Panc1 (cell line): ENCODE measurements around the gene GLE1. TPM values are rescaled to one million over a fixed set of nuclear protein-coding genes. Genes with fewer than 3 reads are reported as not detected.

Source experiments
- ATAC-seq: fragments of 200-7000 bp; cut with Tn5 transposase; 2 replicates; pipeline ENCODE4 v1.9.1; 2020; ENCODE audit warnings: mild to moderate bottlenecking, moderate library complexity
- BruUV-seq: library from RNA; stranded (reverse); fragments of 400-500 nt; replicated peaks from 2 replicates; lab custom pipeline; 2021; lab: Mats Ljungman, UMichigan
- CTCF ChIA-PET: fragments of 300-600 bp; sonication (Branson Sonifier 250); formaldehyde crosslinking; loops from one replicate; lab custom pipeline; 2022; ENCODE audit warnings: antibody characterized with exemption; lab: Charles Lee
- POLR2A ChIA-PET: fragments of 300-600 bp; sonication (Branson Sonifier 250); formaldehyde crosslinking; loops from one replicate; lab custom pipeline; 2022; ENCODE audit warnings: antibody characterized with exemption; lab: Charles Lee
- DNase-seq: peaks from one replicate; pipeline ENCODE4 v3.0.0-alpha.2; 2010; ENCODE audit warnings: low read depth, low spot score
- H3K27ac ChIP-seq: 2 replicates; pipeline ENCODE4 v1.5.1; 2011; ENCODE audit warnings: mild to moderate bottlenecking, low read length, inconsistent platforms
- H3K27me3 ChIP-seq: fragments of 200-500 bp; sonication (Bioruptor generic); 2 replicates; pipeline ENCODE4 v1.6.0; 2014; ENCODE audit warnings: low read length, inconsistent platforms; ENCODE audit not compliant: control insufficient read depth, insufficient read depth
- H3K36me3 ChIP-seq: fragments of 200-500 bp; sonication (Bioruptor generic); 2 replicates; pipeline ENCODE4 v1.5.1; 2014; ENCODE audit warnings: inconsistent platforms, mild to moderate bottlenecking, low read length, moderate library complexity; ENCODE audit not compliant: control insufficient read depth, insufficient read depth
- H3K4me1 ChIP-seq: 2 replicates; pipeline ENCODE4 v1.5.1; 2011; ENCODE audit warnings: inconsistent platforms, mild to moderate bottlenecking, low read length, moderate library complexity; ENCODE audit not compliant: control insufficient read depth, insufficient read depth
- H3K4me3 ChIP-seq, 2 experiments: 2 replicates each; pipeline ENCODE4 v1.5.1; 2011 to 2012; ENCODE audit warnings: low read depth in 2 of 2, low read length in 2 of 2, mild to moderate bottlenecking in 2 of 2, inconsistent platforms in 1 of 2, moderate library complexity in 1 of 2
- H3K9me3 ChIP-seq: fragments of 200-500 bp; sonication (Bioruptor generic); 2 replicates; pipeline ENCODE4 v1.5.1; 2014; ENCODE audit warnings: low read depth, mild to moderate bottlenecking, inconsistent platforms, low read length, moderate library complexity; ENCODE audit not compliant: control insufficient read depth, insufficient read depth
- POLR2AphosphoS5 ChIP-seq: IDR thresholded peaks from 2 replicates; pipeline ENCODE4 v1.6.1; 2012; ENCODE audit warnings: mild to moderate bottlenecking, low read depth, low read length, moderate library complexity
- SIN3A ChIP-seq: IDR thresholded peaks from 2 replicates; pipeline ENCODE4 v1.6.1; 2012; ENCODE audit warnings: low read depth, mild to moderate bottlenecking, low read length, moderate library complexity, borderline replicate concordance; ENCODE audit not compliant: insufficient read depth
- TCF7L2 ChIP-seq: IDR thresholded peaks from 2 replicates; pipeline ENCODE4 v1.6.1; 2011; ENCODE audit warnings: mild to moderate bottlenecking, low read depth, low read length, inconsistent platforms
- in situ Hi-C: cut with HindIII; loops from 2 replicates; pipeline ENCODE4 v1.10.0; 2016; ENCODE audit warnings: low sequenced_read_pairs, low pct_unique_long_range_greater_than_20kb
- intact Hi-C: fragments of 100-400 bp; cut with micrococcal nuclease; formaldehyde crosslinking; loops from one replicate; pipeline ENCODE4 v1.10.0; 2022; ENCODE audit not compliant: unreplicated experiment
- total RNA-seq: library from RNA; stranded (reverse); gene quantifications from one replicate; pipeline ENCODE4 v1.2.1, GENCODE V29; 2021; ENCODE audit not compliant: unreplicated experiment
- TF ChIP-seq, protein P1 (sequence below): fragments of 450-650 bp; IDR thresholded peaks from 2 replicates; pipeline ENCODE4 v1.5.1; 2017; ENCODE audit warnings: mild to moderate bottlenecking
- TF ChIP-seq, protein P2 (sequence below), 2 experiments: IDR thresholded peaks; 2 replicates each; pipeline ENCODE4 v1.6.1; 2011 to 2012; ENCODE audit warnings: low read depth in 2 of 2, control low read depth in 1 of 2, low read length in 1 of 2, mild to moderate bottlenecking in 1 of 2, moderate library complexity in 1 of 2; ENCODE audit not compliant: insufficient read depth in 1 of 2

GLE1 gene
- total RNA-seq, 1 experiment from 2014 or later = 25.9 TPM

DNA sequence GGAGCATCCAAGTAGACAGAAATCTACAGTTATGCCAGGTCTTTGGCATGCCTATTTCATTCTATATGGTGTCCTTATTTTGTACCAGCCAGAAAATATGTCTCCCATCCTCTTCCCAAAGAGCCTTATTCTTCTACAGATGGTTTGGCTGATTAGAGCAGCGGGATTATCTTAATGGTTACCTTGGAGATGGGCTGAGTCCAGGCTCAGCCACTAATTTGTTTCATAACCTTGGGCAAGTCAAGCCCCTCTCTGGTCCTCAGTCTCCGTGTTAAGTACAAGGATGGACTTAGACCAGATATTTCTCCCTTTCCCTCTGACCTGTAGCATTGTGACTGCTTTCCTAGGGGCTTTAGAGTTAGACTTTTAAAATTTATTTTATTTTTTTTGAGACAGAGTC lies 11.1 kb upstream of the GLE1 start:
- no peaks in the 10 kb centered on the region for H3K4me1 ChIP-seq
- ATAC-seq = no peak
- BruUV-seq = no TSS peak
- no peaks in the 10 kb centered on the region for H3K9me3 ChIP-seq
- H3K36me3 ChIP-seq = peaks cover 2% of the 10 kb centered on the region
- in situ Hi-C loops (no loop called here), intact Hi-C loops (no loop called here)
- ChIA-PET POLR2A (no interaction called here), CTCF (no interaction called here)
- no peaks in the 10 kb centered on the region for H3K27me3 ChIP-seq
- no peak overlapping the region for H3K4me3 ChIP-seq
- H3K27ac ChIP-seq = no peak overlapping the region
- TF ChIP-seq POLR2AphosphoS5 (no peak), SIN3A (no peak), TCF7L2 (no peak)
- TF ChIP-seq, protein P1, sequence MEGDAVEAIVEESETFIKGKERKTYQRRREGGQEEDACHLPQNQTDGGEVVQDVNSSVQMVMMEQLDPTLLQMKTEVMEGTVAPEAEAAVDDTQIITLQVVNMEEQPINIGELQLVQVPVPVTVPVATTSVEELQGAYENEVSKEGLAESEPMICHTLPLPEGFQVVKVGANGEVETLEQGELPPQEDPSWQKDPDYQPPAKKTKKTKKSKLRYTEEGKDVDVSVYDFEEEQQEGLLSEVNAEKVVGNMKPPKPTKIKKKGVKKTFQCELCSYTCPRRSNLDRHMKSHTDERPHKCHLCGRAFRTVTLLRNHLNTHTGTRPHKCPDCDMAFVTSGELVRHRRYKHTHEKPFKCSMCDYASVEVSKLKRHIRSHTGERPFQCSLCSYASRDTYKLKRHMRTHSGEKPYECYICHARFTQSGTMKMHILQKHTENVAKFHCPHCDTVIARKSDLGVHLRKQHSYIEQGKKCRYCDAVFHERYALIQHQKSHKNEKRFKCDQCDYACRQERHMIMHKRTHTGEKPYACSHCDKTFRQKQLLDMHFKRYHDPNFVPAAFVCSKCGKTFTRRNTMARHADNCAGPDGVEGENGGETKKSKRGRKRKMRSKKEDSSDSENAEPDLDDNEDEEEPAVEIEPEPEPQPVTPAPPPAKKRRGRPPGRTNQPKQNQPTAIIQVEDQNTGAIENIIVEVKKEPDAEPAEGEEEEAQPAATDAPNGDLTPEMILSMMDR = no peak
- DNase-seq = no peak

DNA sequence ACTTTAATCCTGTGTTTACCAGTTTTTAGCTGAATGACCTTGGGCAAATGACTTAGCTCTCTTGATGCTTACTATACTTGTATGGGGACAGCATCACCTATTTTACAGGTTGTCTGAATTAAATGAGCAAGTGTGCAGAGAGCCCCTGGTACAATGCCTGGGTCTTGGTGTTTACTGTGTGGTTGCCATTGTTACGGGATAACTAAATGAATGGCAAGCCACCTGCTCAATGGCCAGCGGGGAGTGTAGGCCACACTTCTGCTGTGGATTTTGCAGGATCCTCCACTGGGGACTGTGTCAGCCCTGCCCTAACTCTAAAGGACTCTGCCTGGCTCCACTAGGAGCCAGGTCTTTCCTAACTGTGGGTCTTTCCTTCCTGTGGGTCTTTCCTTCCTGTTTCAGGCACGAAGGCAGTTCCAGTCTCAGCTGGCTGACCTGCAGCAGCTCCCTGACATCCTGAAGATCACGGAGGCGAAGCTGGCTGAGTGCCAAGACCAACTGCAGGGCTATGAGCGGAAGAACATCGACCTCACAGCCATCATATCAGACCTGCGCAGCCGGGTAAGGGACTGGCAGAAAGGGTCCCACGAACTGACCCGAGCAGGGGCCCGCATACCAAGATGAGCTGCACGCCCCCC lies 10.3 kb upstream of the GLE1 start:
- H3K36me3 ChIP-seq = peaks cover 2% of the 10 kb centered on the region
- in situ Hi-C loops = no loop called here
- no peak overlapping the region for H3K27ac ChIP-seq
- no TSS peak for BruUV-seq
- no peaks in the 10 kb centered on the region for H3K4me1 ChIP-seq
- no peaks in the 10 kb centered on the region for H3K9me3 ChIP-seq
- TF ChIP-seq TCF7L2 = no peak
- TF ChIP-seq, protein P1 = no peak
- no peak for TF ChIP-seq POLR2AphosphoS5
- TF ChIP-seq, protein P2, sequence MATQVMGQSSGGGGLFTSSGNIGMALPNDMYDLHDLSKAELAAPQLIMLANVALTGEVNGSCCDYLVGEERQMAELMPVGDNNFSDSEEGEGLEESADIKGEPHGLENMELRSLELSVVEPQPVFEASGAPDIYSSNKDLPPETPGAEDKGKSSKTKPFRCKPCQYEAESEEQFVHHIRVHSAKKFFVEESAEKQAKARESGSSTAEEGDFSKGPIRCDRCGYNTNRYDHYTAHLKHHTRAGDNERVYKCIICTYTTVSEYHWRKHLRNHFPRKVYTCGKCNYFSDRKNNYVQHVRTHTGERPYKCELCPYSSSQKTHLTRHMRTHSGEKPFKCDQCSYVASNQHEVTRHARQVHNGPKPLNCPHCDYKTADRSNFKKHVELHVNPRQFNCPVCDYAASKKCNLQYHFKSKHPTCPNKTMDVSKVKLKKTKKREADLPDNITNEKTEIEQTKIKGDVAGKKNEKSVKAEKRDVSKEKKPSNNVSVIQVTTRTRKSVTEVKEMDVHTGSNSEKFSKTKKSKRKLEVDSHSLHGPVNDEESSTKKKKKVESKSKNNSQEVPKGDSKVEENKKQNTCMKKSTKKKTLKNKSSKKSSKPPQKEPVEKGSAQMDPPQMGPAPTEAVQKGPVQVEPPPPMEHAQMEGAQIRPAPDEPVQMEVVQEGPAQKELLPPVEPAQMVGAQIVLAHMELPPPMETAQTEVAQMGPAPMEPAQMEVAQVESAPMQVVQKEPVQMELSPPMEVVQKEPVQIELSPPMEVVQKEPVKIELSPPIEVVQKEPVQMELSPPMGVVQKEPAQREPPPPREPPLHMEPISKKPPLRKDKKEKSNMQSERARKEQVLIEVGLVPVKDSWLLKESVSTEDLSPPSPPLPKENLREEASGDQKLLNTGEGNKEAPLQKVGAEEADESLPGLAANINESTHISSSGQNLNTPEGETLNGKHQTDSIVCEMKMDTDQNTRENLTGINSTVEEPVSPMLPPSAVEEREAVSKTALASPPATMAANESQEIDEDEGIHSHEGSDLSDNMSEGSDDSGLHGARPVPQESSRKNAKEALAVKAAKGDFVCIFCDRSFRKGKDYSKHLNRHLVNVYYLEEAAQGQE (IDR thresholded peaks at IDR 0.05; ENCODE audit: insufficient read depth in 1 of 2, low read depth in 2 of 2, low read length in 1 of 2) = no peak
- TF ChIP-seq SIN3A = no peak
- H3K4me3 ChIP-seq = no peak overlapping the region
- no peak for ATAC-seq
- CTCF ChIA-PET = no interaction called here
- POLR2A ChIA-PET = no interaction called here
- DNase-seq = no peak
- intact Hi-C loops = no loop called here
- no peaks in the 10 kb centered on the region for H3K27me3 ChIP-seq
